Measurements from ENCODE around the gene CGNL1.

DNA sequence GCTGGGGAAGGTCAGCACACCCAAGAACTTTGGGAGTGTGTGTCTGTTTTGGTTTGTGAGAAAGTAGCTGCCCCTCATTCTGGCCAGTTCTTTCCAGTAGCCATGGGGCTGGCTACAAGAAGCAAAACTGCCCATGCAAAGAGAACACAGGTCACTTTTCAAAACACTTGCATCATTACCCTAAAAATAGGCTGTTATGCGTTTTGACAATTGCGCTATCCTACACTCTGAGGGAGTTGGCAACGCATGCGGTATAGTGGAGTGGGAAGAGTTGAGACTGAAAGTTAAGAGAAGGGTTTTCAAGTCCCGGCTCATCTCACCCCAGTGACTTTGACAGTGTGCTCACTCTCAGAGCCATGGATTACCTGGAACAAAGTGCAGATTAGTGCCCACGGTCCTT lies 173.6 kb downstream of the CGNL1 start:
- TF ChIP-seq, protein P1, sequence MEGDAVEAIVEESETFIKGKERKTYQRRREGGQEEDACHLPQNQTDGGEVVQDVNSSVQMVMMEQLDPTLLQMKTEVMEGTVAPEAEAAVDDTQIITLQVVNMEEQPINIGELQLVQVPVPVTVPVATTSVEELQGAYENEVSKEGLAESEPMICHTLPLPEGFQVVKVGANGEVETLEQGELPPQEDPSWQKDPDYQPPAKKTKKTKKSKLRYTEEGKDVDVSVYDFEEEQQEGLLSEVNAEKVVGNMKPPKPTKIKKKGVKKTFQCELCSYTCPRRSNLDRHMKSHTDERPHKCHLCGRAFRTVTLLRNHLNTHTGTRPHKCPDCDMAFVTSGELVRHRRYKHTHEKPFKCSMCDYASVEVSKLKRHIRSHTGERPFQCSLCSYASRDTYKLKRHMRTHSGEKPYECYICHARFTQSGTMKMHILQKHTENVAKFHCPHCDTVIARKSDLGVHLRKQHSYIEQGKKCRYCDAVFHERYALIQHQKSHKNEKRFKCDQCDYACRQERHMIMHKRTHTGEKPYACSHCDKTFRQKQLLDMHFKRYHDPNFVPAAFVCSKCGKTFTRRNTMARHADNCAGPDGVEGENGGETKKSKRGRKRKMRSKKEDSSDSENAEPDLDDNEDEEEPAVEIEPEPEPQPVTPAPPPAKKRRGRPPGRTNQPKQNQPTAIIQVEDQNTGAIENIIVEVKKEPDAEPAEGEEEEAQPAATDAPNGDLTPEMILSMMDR (IDR thresholded peaks at IDR 0.05; ENCODE audit: poor library complexity): no peak
- no peak for TF ChIP-seq EZH2phosphoT487 (IDR thresholded peaks at IDR 0.05; ENCODE audit: low read depth, severe bottlenecking, unreplicated experiment)

Data from hepatocyte (in vitro differentiated cells).